ENCODE results near the gene RIN1. TPM values are rescaled to one million over a fixed set of nuclear protein-coding genes. Genes with fewer than 3 reads are reported as not detected.

RIN1 gene
- total and polyA plus RNA-seq, 9 of the 15 experiments (the other 6 are each of a cell fraction or from before 2014, with no cell fraction given): 0.01 to 1.2 (median 0.45) TPM; not detected in 1

- TF ChIP-seq NONO (IDR thresholded peaks at IDR 0.05; ENCODE audit: low read depth in 2 of 2, low read length in 1 of 2) (no peak), MAFK (IDR thresholded peaks at IDR 0.05; ENCODE audit: low read length) (no peak), ILK (tag; IDR thresholded peaks at IDR 0.05; ENCODE audit: borderline replicate concordance, low read depth) (no peak), MED1 (CRISPR knock-in tag; IDR thresholded peaks at IDR 0.05; ENCODE audit: borderline replicate concordance) (no peak), CREB1 (IDR thresholded peaks at IDR 0.05) (no peak), CREB1 (CRISPR knock-in tag; IDR thresholded peaks at IDR 0.05) (no peak), TEAD2 (tag; IDR thresholded peaks at IDR 0.05) (no peak), MXI1 (IDR thresholded peaks at IDR 0.05; ENCODE audit: low read depth, low read length) (no peak)
These were observed 37.0 kb downstream of the RIN1 start (continued) for GRCh38 chr11:66299186-66299585.

- Histone ChIP-seq H3K27me3 (ENCODE audit: control insufficient read depth in 2 of 2, insufficient read depth in 2 of 2, low read length in 2 of 2) (peaks cover 0 to 8% of the 10 kb centered on the region in 2 experiments; a peak in 2 of 5 replicates), H2AFZ (ENCODE audit: low read depth, low read length) (no peak overlapping the region), H3K4me1 (replicated peaks in 1 of 2; ENCODE audit: control insufficient read depth in 2 of 2, insufficient read depth in 2 of 2, low read length in 2 of 2) (peaks cover 0 to 25% of the 10 kb centered on the region in 2 experiments; a peak in 1 of 5 replicates), H3K4me3 (no peak overlapping the region), H3K9ac (ENCODE audit: insufficient read depth in 1 of 2, low read depth in 2 of 2, low read length in 2 of 2) (no peak overlapping the region; a peak in 1 of 4 replicates), H3K36me3 (ENCODE audit: control insufficient read depth, insufficient read depth, low read length) (no peaks in the 10 kb centered on the region), H3K27ac (ENCODE audit: extremely low read depth, low read depth, low read length) (no peak overlapping the region), H3K79me2 (ENCODE audit: control insufficient read depth, insufficient read depth, low read length) (no peaks in the 10 kb centered on the region), H3K9me3 (replicated peaks; ENCODE audit: control insufficient read depth, insufficient read depth, low read depth, low read length) (no peaks in the 10 kb centered on the region), H3K9me1 (ENCODE audit: control insufficient read depth, insufficient read depth, low read length) (peaks cover 3% of the 10 kb centered on the region), H3K4me2 (ENCODE audit: insufficient read depth, low read length) (no peak overlapping the region), H4K20me1 (replicated peaks; ENCODE audit: control insufficient read depth, insufficient read depth, low read length) (0 out of 2 replicates have a peak, but pooled peaks cover 5% of the 10 kb centered on the region)
- ChIA-PET CTCF (ENCODE audit: low intra/inter-chr PET ratio) (interaction anchor here (0.5 kb wide), 1 partner anchor 709 kb away, joined by 3 read pairs; no protein-coding TSS in a partner anchor), POLR2A (interaction anchor here (0.6 to 4.3 kb wide), 2 partner anchors 9 to 10 kb away, joined by 3 to 18 read pairs; partner anchors contain the start of gene YIF1A)
- intact Hi-C loops (cut with micrococcal nuclease) (no loop called here), in situ Hi-C loops (cut with MboI) (no loop called here)
- BruUV-seq (replicated peaks): no TSS peak
- no peak for DNase-seq (ENCODE audit: extremely low read depth in 1 of 4, low spot score in 3 of 4)
- FAIRE-seq: no peak
- 21% methylated on average over 7 of the region's 8 CpGs for WGBS (ENCODE audit: insufficient coverage, low coverage, missing lambda C conversion rate)
- no peak for ATAC-seq
- TF ChIP-seq ZNF280B (CRISPR knock-in tag; IDR thresholded peaks at IDR 0.05): no peak
- TF ChIP-seq NR1H2 (CRISPR knock-in tag; IDR thresholded peaks at IDR 0.05): no peak
- no peak for TF ChIP-seq ELF1 (tag; IDR thresholded peaks at IDR 0.05)
- TF ChIP-seq MECOM (CRISPR knock-in tag; IDR thresholded peaks at IDR 0.05): no peak
- TF ChIP-seq SREBF2 (CRISPR knock-in tag; IDR thresholded peaks at IDR 0.05): no peak
- no peak for TF ChIP-seq ZBTB8A (IDR thresholded peaks at IDR 0.05; ENCODE audit: partially characterized antibody)
- TF ChIP-seq TCF7 (IDR thresholded peaks at IDR 0.05; ENCODE audit: borderline replicate concordance): no peak
- no peak for TF ChIP-seq KDM2B (CRISPR knock-in tag; IDR thresholded peaks at IDR 0.05)
- TF ChIP-seq ESRRB (CRISPR knock-in tag; IDR thresholded peaks at IDR 0.05; ENCODE audit: borderline replicate concordance): no peak
- no peak for TF ChIP-seq ZNF175 (CRISPR knock-in tag; IDR thresholded peaks at IDR 0.05; ENCODE audit: low read depth)
- TF ChIP-seq ZNF263 (CRISPR knock-in tag; IDR thresholded peaks at IDR 0.05; ENCODE audit: borderline replicate concordance): no peak
- no peak for TF ChIP-seq CTCF (IDR thresholded peaks at IDR 0.05 in 2 of 3, conservative IDR thresholded peaks at IDR 0.05 in 1 of 3; ENCODE audit: insufficient read depth in 2 of 3, low read depth in 1 of 3, low read length in 3 of 3)
- TF ChIP-seq ZNF347 (CRISPR knock-in tag; IDR thresholded peaks at IDR 0.05; ENCODE audit: low read depth): no peak
These were observed 38.6 kb downstream of the RIN1 start for GRCh38 chr11:66297610-66298009.

Data from K562 (cell line).